Thyroid gland (tissue), 4 donors: ENCODE results near the gene GTF2F2. TPM values are rescaled to one million over a fixed set of nuclear protein-coding genes. Genes with fewer than 3 reads are reported as not detected.
A peak's percentile ranks its signal among the peaks of the same experiment; 100 is the strongest.

Experiments used
- DNase-seq, 2 donors: peaks; one replicate each; pipeline ENCODE4 v3.0.0-alpha.2; 2019
- H3K27ac ChIP-seq, 3 donors: fragments of 200-600 bp; sonication (generic); 1 replicate in 2 of 3; 2 replicates in 1 of 3; pipeline ENCODE4 v1.5.1; 2016 to 2019; ENCODE audit warnings: mild to moderate bottlenecking in 1 of 3, moderate library complexity in 1 of 3
- H3K27me3 ChIP-seq: fragments of 200-600 bp; sonication (generic); one replicate; pipeline ENCODE4 v1.5.1; 2019
- H3K36me3 ChIP-seq, 2 donors: fragments of 200-600 bp; sonication (generic); one replicate each; pipeline ENCODE4 v1.5.1; 2016 to 2019
- H3K4me1 ChIP-seq, 2 donors: fragments of 200-600 bp; sonication (generic); one replicate each; pipeline ENCODE4 v1.5.1; 2017 to 2019
- H3K4me3 ChIP-seq, 3 donors: fragments of 200-600 bp; sonication (generic); replicated peaks in 1 of 3; 1 replicate in 2 of 3; 2 replicates in 1 of 3; pipeline ENCODE4 v1.5.1; 2016; ENCODE audit warnings: mild to moderate bottlenecking in 1 of 3
- H3K9me3 ChIP-seq: fragments of 200-600 bp; sonication (generic); one replicate; pipeline ENCODE4 v1.5.1; 2017
- POLR2A ChIP-seq, 2 donors: fragments of 450-650 bp; IDR thresholded peaks; one replicate each; pipeline ENCODE4 v1.6.1; 2017; ENCODE audit warnings: antibody characterized with exemption in 2 of 2, mild to moderate bottlenecking in 2 of 2, moderate library complexity in 1 of 2
- WGBS, 2 donors: methylation state at CpG; one replicate each; pipeline ENCODE4 v1.1.5; 2017; 5-methylcytosine and 5-hydroxymethylcytosine counted together
- intact Hi-C: fragments of 100-400 bp; cut with DNase I; formaldehyde crosslinking; loops from one replicate; pipeline ENCODE4 v1.15.1; 2023
- total RNA-seq, 4 donors: library from RNA; depleted of rRNA; stranded (reverse); fragments of >200 nt; gene quantifications; one replicate each; pipeline ENCODE4 v1.2.3, GENCODE V29; 2016
- TF ChIP-seq, protein P1 (sequence below), 6 experiments: fragments of 200-600 bp in 3 of 6; fragments of 450-650 bp in 3 of 6; sonication (generic) in 3 of 6; IDR thresholded peaks; one replicate each; pipeline ENCODE4 v1.5.1; 2016 to 2019; ENCODE audit warnings: antibody characterized with exemption in 6 of 6, mild to moderate bottlenecking in 2 of 6, inconsistent platforms in 1 of 6, moderate library complexity in 1 of 6

The GTF2F2 gene
- total RNA-seq, 4 donors from 2014 or later: 15.3 to 22.7 (median 19.6) TPM

DNA sequence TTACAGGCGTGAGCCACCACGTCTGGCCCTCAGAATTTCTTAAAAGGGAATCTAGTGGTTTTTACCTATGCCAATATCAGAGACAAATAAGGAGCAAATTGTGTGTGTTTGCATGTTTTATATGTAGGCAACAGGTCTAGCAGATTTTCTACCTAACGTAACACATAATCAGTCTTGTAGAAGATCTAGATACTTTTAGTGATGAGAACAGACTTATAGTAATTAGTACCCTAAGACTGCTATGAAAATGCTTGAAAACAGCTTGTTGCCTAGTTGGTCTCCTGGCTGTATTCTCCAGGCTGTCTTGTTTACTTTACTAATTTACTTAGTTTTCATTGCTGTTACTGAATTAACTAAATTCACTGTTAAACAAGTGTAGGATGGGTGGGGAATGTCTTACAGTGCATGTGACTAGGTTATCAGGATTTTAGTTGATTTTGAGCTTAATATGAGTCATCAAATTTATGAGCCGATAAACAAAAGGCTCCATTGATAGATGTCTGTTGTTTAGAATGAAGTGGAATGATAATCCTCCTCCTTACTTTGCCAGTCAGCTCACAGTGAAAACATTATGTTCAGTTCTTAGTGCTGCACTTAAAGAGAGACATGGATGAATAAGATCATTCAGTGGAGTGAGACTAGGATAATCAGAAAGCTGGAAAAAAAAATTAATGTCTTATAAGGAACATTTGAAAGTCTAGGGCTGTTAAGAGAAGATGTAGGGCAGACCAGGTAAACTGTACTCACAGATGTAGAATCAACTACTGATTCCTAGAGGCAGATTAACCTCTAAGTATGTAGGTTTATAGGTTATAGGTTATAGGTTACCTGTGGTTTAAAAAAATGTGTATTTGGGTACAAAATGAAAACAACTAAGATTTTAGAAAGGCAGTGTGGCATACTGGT, 22.4 kb downstream of the GTF2F2 start:
- no peak for DNase-seq
- 85 to 90% methylated on average over 4 of the region's 4 CpGs for WGBS, 2 donors
- TF ChIP-seq, protein P1, sequence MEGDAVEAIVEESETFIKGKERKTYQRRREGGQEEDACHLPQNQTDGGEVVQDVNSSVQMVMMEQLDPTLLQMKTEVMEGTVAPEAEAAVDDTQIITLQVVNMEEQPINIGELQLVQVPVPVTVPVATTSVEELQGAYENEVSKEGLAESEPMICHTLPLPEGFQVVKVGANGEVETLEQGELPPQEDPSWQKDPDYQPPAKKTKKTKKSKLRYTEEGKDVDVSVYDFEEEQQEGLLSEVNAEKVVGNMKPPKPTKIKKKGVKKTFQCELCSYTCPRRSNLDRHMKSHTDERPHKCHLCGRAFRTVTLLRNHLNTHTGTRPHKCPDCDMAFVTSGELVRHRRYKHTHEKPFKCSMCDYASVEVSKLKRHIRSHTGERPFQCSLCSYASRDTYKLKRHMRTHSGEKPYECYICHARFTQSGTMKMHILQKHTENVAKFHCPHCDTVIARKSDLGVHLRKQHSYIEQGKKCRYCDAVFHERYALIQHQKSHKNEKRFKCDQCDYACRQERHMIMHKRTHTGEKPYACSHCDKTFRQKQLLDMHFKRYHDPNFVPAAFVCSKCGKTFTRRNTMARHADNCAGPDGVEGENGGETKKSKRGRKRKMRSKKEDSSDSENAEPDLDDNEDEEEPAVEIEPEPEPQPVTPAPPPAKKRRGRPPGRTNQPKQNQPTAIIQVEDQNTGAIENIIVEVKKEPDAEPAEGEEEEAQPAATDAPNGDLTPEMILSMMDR (IDR thresholded peaks at IDR 0.05): no peak
- TF ChIP-seq POLR2A (IDR thresholded peaks at IDR 0.05): no peak
- H3K4me3 ChIP-seq: no peak overlapping the region
- peak overlapping the region; percentile 47 to 75 (median 59) for H3K27ac ChIP-seq
- no peaks in the 10 kb centered on the region for H3K36me3 ChIP-seq
- intact Hi-C loops: no loop called here
- no peaks in the 10 kb centered on the region for H3K9me3 ChIP-seq
- H3K27me3 ChIP-seq: no peaks in the 10 kb centered on the region
- H3K4me1 ChIP-seq: peaks cover 16 to 21% of the 10 kb centered on the region in 2 donors

DNA sequence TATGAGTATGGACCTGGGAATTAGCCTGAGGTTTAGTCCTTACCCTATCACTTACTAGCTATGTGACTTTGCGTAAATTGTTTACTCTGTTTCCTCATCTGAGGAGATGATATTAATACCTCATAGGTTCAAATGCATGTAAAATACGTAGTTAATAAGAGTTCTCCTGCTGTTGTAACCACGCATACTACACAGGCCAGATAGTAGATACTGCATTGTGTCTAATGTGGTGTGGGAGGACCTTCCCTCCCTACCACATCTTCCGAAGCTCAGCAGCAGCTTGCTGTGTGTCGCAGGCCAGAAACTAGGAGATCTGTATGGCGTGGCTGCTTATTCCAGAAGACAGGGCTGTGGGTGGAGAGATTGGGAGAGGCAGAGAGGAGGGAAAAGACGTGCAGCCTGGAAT, 23.0 kb downstream of the GTF2F2 start:
- TF ChIP-seq, protein P1 (IDR thresholded peaks at IDR 0.05): no peak
- TF ChIP-seq POLR2A (IDR thresholded peaks at IDR 0.05): no peak
- no peak overlapping the region for H3K4me3 ChIP-seq
- no peak for DNase-seq
- no peaks in the 10 kb centered on the region for H3K36me3 ChIP-seq
- intact Hi-C loops: no loop called here
- peak overlapping the region in 2 of 3 donors; percentile 47 to 75 for H3K27ac ChIP-seq
- H3K4me1 ChIP-seq: peaks cover 16 to 21% of the 10 kb centered on the region in 2 donors
- H3K9me3 ChIP-seq: no peaks in the 10 kb centered on the region
- WGBS, 2 donors: 91 to 94% methylated on average over 7 of the region's 7 CpGs
- H3K27me3 ChIP-seq: no peaks in the 10 kb centered on the region

GRCh38 chr13:45149964-45150363, 29.7 kb downstream of the GTF2F2 start:
- TF ChIP-seq, protein P1 (IDR thresholded peaks at IDR 0.05): no peak
- no peak for TF ChIP-seq POLR2A (IDR thresholded peaks at IDR 0.05)
- 85 to 94% methylated on average over 1 of the region's 1 CpG for WGBS, 2 donors
- H3K9me3 ChIP-seq: no peaks in the 10 kb centered on the region
- no peak overlapping the region for H3K4me3 ChIP-seq
- no peaks in the 10 kb centered on the region for H3K36me3 ChIP-seq
- H3K4me1 ChIP-seq: no peaks in the 10 kb centered on the region
- H3K27ac ChIP-seq: no peak overlapping the region
- intact Hi-C loops: no loop called here
- DNase-seq: no peak
- H3K27me3 ChIP-seq: no peaks in the 10 kb centered on the region

GRCh38 chr13:45156565-45157361, 36.5 kb downstream of the GTF2F2 start:
- Histone ChIP-seq H3K9me3 (no peaks in the 10 kb centered on the region), H3K4me1 (no peaks in the 10 kb centered on the region), H3K27ac (no peak overlapping the region), H3K27me3 (no peaks in the 10 kb centered on the region), H3K36me3 (peaks cover 0 to 3% of the 10 kb centered on the region in 2 donors), H3K4me3 (no peak overlapping the region)
- 93 to 97% methylated on average over 7 of the region's 7 CpGs for WGBS, 2 donors
- no peak for TF ChIP-seq POLR2A (IDR thresholded peaks at IDR 0.05)
- TF ChIP-seq, protein P1 (IDR thresholded peaks at IDR 0.05): no peak
- DNase-seq: no peak
- intact Hi-C loops: no loop called here
